HG03439 (cell line): ENCODE data around the gene LRRIQ4.

ENCODE experiments used
- ATAC-seq: cut with Tn5 transposase; IDR thresholded peaks from one replicate; pipeline ENCODE4 v1.9.1; 2021; ENCODE audit warnings: mild to moderate bottlenecking, moderate library complexity; ENCODE audit not compliant: unreplicated experiment

Gene LRRIQ4

GRCh38 chr3:169850618-169851017, 37.9 kb downstream of the LRRIQ4 start:
- ATAC-seq = no peak

- no peak for ATAC-seq
Measured at GRCh38 chr3:169855514-169855913, 42.8 kb downstream of the LRRIQ4 start.

- no peak for ATAC-seq
Measured at GRCh38 chr3:169857811-169858210, 45.1 kb downstream of the LRRIQ4 start.

GRCh38 chr3:169861871-169862270, 49.2 kb downstream of the LRRIQ4 start:
- ATAC-seq = no peak

- peak; percentile 74 for ATAC-seq
Measured at GRCh38 chr3:169863458-169863899, 50.8 kb downstream of the LRRIQ4 start.

GRCh38 chr3:169864270-169864669, 51.6 kb downstream of the LRRIQ4 start:
- no peak for ATAC-seq

- ATAC-seq = no peak
Measured at GRCh38 chr3:169865176-169865767, 52.6 kb downstream of the LRRIQ4 start.

GRCh38 chr3:169867584-169868210, 55.0 kb downstream of the LRRIQ4 start:
- ATAC-seq = no peak

- ATAC-seq = no peak
Measured at GRCh38 chr3:169868369-169868768, 55.7 kb downstream of the LRRIQ4 start.

GRCh38 chr3:169869484-169870220, 57.0 kb downstream of the LRRIQ4 start, which contains the start of gene LRRC31:
Gene LRRC31, minus strand, starts transcription at chr3:169869935. Its CDS starts 128 bp downstream, at chr3:169869807.
- no peak for ATAC-seq

- no peak for ATAC-seq
Measured at GRCh38 chr3:169871129-169871886, 58.6 kb downstream of the LRRIQ4 start.

GRCh38 chr3:169879013-169879557, 66.4 kb downstream of the LRRIQ4 start:
- ATAC-seq = no peak

- no peak for ATAC-seq
Measured at GRCh38 chr3:169879845-169880575, 67.3 kb downstream of the LRRIQ4 start.

- no peak for ATAC-seq
Measured at GRCh38 chr3:169880576-169881250, 68.0 kb downstream of the LRRIQ4 start.

- ATAC-seq = no peak
Measured at GRCh38 chr3:169886671-169887070, 74.0 kb downstream of the LRRIQ4 start.
